HG03342 (cell line): ENCODE measurements around the gene ATP5PO.
"Not testable (repeated sequence)": the region's sequence is repeated elsewhere in the genome, so short reads cannot be mapped to it uniquely, and the experiment has no call there.

Source experiments
- ATAC-seq: cut with Tn5 transposase; IDR thresholded peaks from one replicate; pipeline ENCODE4 v1.9.1; 2021; ENCODE audit warnings: mild to moderate bottlenecking, moderate library complexity; ENCODE audit not compliant: unreplicated experiment

ATP5PO gene

GRCh38 chr21:33940881-33941245 lies 25.3 kb upstream of the ATP5PO start:
- no peak for ATAC-seq

GRCh38 chr21:33940164-33940880 lies 24.7 kb upstream of the ATP5PO start:
- ATAC-seq: no peak

- no peak for ATAC-seq
These were observed 23.6 kb upstream of the ATP5PO start for GRCh38 chr21:33939226-33939625.

GRCh38 chr21:33938381-33938780 lies 22.8 kb upstream of the ATP5PO start:
- no peak for ATAC-seq

- no peak for ATAC-seq
These were observed 22.3 kb upstream of the ATP5PO start for GRCh38 chr21:33937931-33938339.

- no peak for ATAC-seq
These were observed 21.5 kb upstream of the ATP5PO start for GRCh38 chr21:33937146-33937545.

GRCh38 chr21:33936301-33937038 lies 20.9 kb upstream of the ATP5PO start:
- no peak for ATAC-seq

- ATAC-seq: no peak
These were observed 17.1 kb upstream of the ATP5PO start for GRCh38 chr21:33932731-33933130.

- ATAC-seq: no peak
These were observed 16.3 kb upstream of the ATP5PO start for GRCh38 chr21:33931799-33932390.

- ATAC-seq: not testable (repeated sequence)
These were observed 15.6 kb upstream of the ATP5PO start for GRCh38 chr21:33931052-33931798.

- not testable (repeated sequence) for ATAC-seq
These were observed 10.6 kb upstream of the ATP5PO start for GRCh38 chr21:33926248-33926647.

- no peak for ATAC-seq
These were observed 9.1 kb upstream of the ATP5PO start for GRCh38 chr21:33924766-33925100.

- peak; percentile 67 for ATAC-seq
These were observed 8.6 kb upstream of the ATP5PO start for GRCh38 chr21:33924079-33924765.

GRCh38 chr21:33917421-33917820 lies 1.8 kb upstream of the ATP5PO start:
- no peak for ATAC-seq

- ATAC-seq: peak; percentile 1
These were observed 580 bp upstream of the ATP5PO start for GRCh38 chr21:33916200-33916567.

GRCh38 chr21:33914188-33914587 lies 1.4 kb downstream of the ATP5PO start:
- no peak for ATAC-seq

GRCh38 chr21:33909756-33910155 lies 5.8 kb downstream of the ATP5PO start:
- no peak for ATAC-seq

GRCh38 chr21:33908760-33909159 lies 6.8 kb downstream of the ATP5PO start:
- ATAC-seq: no peak

GRCh38 chr21:33904041-33904440 lies 11.6 kb downstream of the ATP5PO start:
- ATAC-seq: no peak

- ATAC-seq: no peak
These were observed 13.3 kb downstream of the ATP5PO start for GRCh38 chr21:33902349-33902748.
